Embryonic facial prominence (tissue), 1 donor: ENCODE measurements around the gene AGBL4.
"Not testable (repeated sequence)": the region's sequence is repeated elsewhere in the genome, so short reads cannot be mapped to it uniquely, and the experiment has no call there.

Source experiments
- DNase-seq: peaks from one replicate; pipeline ENCODE4 v3.0.0-alpha.2; 2016; ENCODE audit errors: extremely low spot score

Gene AGBL4

GRCh38 chr1:49435291-49435690 is 588.5 kb downstream of the AGBL4 start:
- no peak for DNase-seq

- DNase-seq = no peak
These were observed 599.0 kb downstream of the AGBL4 start for GRCh38 chr1:49424782-49425181.

GRCh38 chr1:49416758-49417157 is 607.0 kb downstream of the AGBL4 start:
- DNase-seq = no peak

- no peak for DNase-seq
These were observed 615.4 kb downstream of the AGBL4 start for GRCh38 chr1:49408346-49408745.

- DNase-seq = no peak
These were observed 626.7 kb downstream of the AGBL4 start for GRCh38 chr1:49397086-49397485.

- no peak for DNase-seq
These were observed 629.6 kb downstream of the AGBL4 start for GRCh38 chr1:49394200-49394599.

GRCh38 chr1:49389699-49390098 is 634.1 kb downstream of the AGBL4 start:
- DNase-seq = no peak

- DNase-seq = no peak
These were observed 659.1 kb downstream of the AGBL4 start for GRCh38 chr1:49364676-49365075.

- no peak for DNase-seq
These were observed 660.1 kb downstream of the AGBL4 start for GRCh38 chr1:49363628-49364027.

- DNase-seq = no peak
These were observed 665.7 kb downstream of the AGBL4 start for GRCh38 chr1:49358036-49358435.

GRCh38 chr1:49356594-49356993 is 667.2 kb downstream of the AGBL4 start:
- no peak for DNase-seq

GRCh38 chr1:49351768-49352167 is 672.0 kb downstream of the AGBL4 start:
- no peak for DNase-seq

- no peak for DNase-seq
These were observed 676.9 kb downstream of the AGBL4 start for GRCh38 chr1:49346767-49347349.

GRCh38 chr1:49340576-49340975 is 683.2 kb downstream of the AGBL4 start:
- no peak for DNase-seq

- no peak for DNase-seq
These were observed 684.7 kb downstream of the AGBL4 start for GRCh38 chr1:49339043-49339442.

- DNase-seq = no peak
These were observed 686.5 kb downstream of the AGBL4 start for GRCh38 chr1:49337251-49337650.

GRCh38 chr1:49333906-49334305 is 689.8 kb downstream of the AGBL4 start:
- DNase-seq = peak; percentile 8

GRCh38 chr1:49331066-49331852 is 692.5 kb downstream of the AGBL4 start:
- no peak for DNase-seq

GRCh38 chr1:49323925-49324540 is 699.7 kb downstream of the AGBL4 start:
- no peak for DNase-seq

- DNase-seq = not testable (repeated sequence)
These were observed 703.3 kb downstream of the AGBL4 start for GRCh38 chr1:49320493-49320892.

- DNase-seq = no peak
These were observed 704.3 kb downstream of the AGBL4 start for GRCh38 chr1:49319426-49319963.

- DNase-seq = no peak
These were observed 705.5 kb downstream of the AGBL4 start for GRCh38 chr1:49318218-49318617.

GRCh38 chr1:49307457-49307856 is 716.3 kb downstream of the AGBL4 start:
- DNase-seq = no peak
